HG03469 (cell line): ENCODE data around the gene DLEC1.
"Not testable (repeated sequence)": the region's sequence is repeated elsewhere in the genome, so short reads cannot be mapped to it uniquely, and the experiment has no call there.

Experiments
- ATAC-seq: cut with Tn5 transposase; IDR thresholded peaks from one replicate; pipeline ENCODE4 v1.9.1; 2021; ENCODE audit warnings: mild to moderate bottlenecking, moderate library complexity, moderate number of reproducible peaks; ENCODE audit not compliant: unreplicated experiment

The DLEC1 gene

DNA sequence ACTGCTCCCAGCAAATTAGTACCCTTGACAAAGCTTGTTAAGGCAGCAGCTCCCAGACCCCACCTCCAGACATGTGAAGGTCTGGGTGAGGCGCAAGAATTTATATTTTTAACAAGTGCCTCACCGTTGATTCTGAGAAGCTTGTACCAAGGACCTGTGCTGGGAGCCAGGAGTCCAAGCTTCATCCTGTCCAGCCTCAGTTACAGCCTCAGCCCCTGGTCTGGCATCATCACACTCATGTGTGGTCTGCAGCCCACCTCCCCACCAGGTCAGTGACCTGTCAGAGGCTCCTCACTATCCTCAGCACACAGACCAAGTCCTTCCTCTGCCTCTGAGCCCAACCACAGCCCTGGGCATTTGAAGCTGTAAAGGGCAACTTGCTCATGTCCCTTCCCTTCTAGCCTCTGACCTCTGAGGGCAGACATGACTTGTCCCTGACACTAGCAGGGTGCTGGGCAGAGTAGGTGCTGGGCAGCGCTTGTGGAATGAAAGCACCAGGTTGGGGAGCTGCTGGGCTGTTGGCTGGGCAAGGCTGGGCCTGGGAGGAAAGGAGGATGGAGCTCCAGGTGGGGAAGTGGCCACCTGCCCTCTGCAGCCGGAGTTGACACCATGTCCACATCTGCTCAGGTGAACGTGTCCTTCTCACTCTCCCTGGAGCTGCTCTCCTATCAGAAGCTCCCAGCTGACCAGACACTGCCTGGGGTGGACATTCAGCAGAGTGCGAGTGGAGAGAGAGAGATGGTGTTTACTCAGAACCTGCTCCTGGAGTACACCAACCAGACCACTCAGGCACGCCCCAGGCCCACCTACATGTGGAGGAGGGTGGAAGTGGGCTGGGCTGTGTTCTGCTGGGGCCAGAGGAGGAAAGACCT lies 81.0 kb downstream of the DLEC1 start:
- no peak for ATAC-seq

- no peak for ATAC-seq
Measured at GRCh38 chr3:38120693-38121450, 81.9 kb downstream of the DLEC1 start.

DNA sequence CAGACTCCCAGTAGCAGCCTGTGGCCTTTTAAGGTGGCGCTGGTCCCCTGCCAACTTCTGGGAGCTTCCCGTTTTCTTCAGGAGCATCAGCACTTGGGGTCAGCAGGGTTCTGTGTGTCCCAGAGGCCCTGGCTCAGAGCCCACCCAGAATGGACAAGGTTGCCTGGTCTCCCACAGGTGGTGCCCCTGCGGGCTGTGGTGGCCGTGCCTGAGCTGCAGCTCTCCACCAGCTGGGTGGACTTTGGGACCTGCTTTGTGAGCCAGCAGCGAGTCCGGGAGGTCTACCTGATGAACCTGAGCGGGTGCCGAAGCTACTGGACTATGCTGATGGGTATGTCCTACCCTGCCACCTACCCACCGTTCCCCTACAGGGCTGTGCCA lies 82.4 kb downstream of the DLEC1 start:
- no peak for ATAC-seq

DNA sequence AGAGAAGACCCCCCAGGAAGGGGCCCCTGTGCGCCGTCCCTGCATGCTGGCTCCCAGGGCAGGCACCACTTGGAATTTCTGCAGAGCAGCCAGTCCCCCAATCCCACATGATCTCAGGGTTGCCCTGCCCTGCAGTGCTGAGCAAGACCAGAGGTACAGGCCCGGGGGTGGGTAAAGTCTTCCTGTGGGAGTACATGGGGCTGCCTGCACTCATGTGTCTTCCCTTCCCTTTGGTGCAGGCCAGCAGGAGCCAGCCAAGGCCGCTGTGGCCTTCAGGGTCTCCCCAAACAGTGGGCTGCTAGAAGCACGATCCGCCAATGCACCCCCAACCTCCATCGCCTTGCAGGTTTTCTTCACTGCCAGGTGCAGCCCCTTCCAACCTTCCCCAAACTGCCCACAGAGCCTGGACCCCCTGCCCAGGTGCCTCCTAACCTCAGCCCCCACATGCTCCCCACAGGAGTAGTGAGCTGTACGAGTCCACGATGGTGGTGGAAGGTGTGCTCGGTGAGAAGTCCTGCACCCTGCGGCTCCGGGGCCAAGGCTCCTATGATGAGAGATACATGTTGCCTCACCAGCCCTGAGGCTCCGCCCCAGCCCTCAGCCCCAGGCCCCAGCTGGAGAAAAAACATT lies 82.9 kb downstream of the DLEC1 start:
- ATAC-seq: no peak

GRCh38 chr3:38122712-38123290 lies 83.8 kb downstream of the DLEC1 start:
- no peak for ATAC-seq

GRCh38 chr3:38124324-38125122 lies 85.5 kb downstream of the DLEC1 start:
- no peak for ATAC-seq

- ATAC-seq: no peak
Measured at GRCh38 chr3:38125305-38126120, 86.5 kb downstream of the DLEC1 start.

- ATAC-seq: no peak
Measured at GRCh38 chr3:38126121-38126892, 87.3 kb downstream of the DLEC1 start.

GRCh38 chr3:38127611-38128302 lies 88.7 kb downstream of the DLEC1 start:
- ATAC-seq: no peak

- no peak for ATAC-seq
Measured at GRCh38 chr3:38128303-38128655, 89.3 kb downstream of the DLEC1 start.

DNA sequence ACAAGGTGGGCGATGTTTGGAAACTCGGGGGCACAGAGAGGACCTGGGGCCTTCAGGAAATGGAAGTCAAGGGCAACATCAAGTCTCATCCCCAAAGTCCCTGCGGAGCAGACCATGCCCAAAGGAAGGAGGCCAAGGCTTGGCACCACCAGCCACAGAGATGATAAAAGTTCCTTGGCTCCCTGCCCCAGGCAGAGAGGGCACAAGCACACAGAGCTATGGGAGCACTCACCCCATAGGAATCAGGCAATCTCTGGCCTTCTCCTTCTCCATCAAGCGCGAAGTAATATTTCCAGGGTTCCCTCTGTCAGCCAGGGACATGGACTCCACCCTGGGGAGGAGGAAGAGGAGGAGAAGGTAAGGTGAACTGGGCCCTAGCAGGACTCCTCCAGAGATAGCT lies 90.0 kb downstream of the DLEC1 start:
- ATAC-seq: no peak

DNA sequence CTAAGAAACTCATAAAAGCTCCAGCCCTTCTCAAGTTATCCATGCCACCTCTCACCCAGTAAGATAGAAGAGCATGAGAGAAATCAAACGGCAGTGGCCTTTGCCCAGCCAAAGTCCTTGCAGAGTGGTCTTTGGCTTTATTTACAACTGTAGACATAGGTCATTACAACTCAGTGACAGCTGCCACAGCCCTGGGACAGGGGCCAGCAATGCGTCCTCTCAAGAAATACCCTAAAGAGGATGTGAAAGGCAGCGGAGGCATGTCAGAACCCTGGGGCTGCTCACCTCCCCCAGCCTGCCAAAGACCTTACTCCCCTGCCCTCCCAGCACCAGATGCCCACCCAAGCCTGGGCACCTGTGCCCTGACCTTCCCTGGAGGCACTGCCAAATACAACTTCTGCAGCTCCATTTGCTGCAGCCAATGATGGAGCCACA lies 91.6 kb downstream of the DLEC1 start:
- no peak for ATAC-seq

GRCh38 chr3:38131621-38132369 lies 92.8 kb downstream of the DLEC1 start:
- ATAC-seq: no peak

- no peak for ATAC-seq
Measured at GRCh38 chr3:38133209-38133556, 94.2 kb downstream of the DLEC1 start.

DNA sequence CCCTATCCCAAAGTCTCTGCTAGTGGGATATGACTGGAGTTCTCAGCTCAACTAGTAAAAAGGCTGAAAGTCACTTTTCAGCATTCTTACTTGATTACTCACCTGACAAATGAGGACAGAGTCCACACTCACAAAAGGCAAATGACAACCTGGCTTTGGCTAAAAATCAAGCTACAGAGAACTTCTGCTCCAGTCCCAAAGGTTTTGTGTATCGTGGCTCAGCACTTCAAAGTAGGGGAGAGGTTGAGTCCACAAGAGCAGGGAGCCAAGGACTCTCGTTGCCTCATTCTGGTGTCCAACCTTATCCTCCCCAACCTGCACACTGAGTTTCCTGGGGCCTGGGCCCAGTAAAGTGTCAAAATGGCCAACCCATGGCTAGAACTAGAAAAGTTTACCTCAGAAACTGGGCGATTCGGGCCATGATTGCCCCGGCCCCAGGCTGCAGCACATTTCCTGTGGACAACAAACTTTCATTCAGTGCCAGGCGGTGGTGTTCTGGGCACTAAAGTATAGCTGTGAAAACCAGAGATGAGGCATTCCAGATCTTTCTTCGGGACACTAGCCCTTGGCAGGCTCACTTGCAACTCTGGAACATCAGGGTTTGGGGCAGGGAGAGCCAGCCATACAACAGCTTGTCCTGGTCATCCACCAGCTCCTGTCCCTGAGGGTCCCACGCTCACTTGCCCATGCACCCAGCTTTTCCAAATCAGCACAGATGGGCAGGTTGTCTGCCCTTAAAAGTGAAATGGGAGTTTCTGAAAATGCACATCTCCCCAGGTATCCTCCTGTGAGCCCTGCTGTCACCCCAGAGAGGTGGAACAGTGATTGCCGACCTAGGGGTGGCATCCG lies 94.8 kb downstream of the DLEC1 start:
- ATAC-seq: no peak

DNA sequence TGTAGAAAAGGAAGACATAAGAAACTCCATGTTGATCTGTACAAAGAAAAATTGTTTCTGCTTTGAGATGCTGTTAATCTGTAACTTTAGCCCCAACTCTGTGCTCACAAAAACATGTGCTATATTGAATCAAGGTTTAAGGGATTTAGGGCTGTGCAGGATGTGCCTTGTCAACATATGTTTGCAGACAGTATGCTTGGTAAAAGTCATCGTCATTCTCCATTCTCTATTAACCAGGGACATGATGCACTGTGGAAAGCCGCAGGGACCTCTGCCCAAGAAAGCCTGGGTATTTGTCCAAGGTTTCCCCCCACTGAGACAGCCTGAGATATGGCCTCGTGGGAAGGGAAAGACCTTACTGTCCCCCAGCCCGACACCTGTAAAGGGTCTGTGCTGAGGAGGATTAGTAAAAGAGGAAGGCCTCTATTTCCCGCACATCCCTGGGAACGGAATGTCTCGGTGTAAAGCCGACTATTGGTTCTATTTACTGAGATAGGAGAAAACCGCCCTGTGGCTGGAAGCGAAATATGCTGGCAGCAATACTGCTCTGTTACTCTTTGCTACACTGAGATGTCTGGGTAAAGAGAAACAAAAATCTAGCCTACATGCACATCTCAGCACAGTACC lies 95.6 kb downstream of the DLEC1 start:
- not testable (repeated sequence) for ATAC-seq
